ENCODE measurements around the gene CLOCK.

The CLOCK gene

GRCh38 chr4:55540271-55540670 lies 6.4 kb downstream of the CLOCK start:
- no peak for DNase-seq

- no peak for DNase-seq
Observed at GRCh38 chr4:55539658-55540057, 7.1 kb downstream of the CLOCK start.

GRCh38 chr4:55538531-55538930 lies 8.2 kb downstream of the CLOCK start:
- DNase-seq: no peak

GRCh38 chr4:55534306-55534705 lies 12.4 kb downstream of the CLOCK start:
- no peak for DNase-seq

- DNase-seq: no peak
Observed at GRCh38 chr4:55530691-55531090, 16.0 kb downstream of the CLOCK start.

GRCh38 chr4:55530167-55530566 lies 16.5 kb downstream of the CLOCK start:
- no peak for DNase-seq

GRCh38 chr4:55528491-55528890 lies 18.2 kb downstream of the CLOCK start:
- no peak for DNase-seq

GRCh38 chr4:55524844-55525571 lies 21.7 kb downstream of the CLOCK start:
- no peak for DNase-seq

- no peak for DNase-seq
Observed at GRCh38 chr4:55518442-55518841, 28.3 kb downstream of the CLOCK start.

- DNase-seq: no peak
Observed at GRCh38 chr4:55517526-55518229, 29.0 kb downstream of the CLOCK start.

GRCh38 chr4:55512922-55513571 lies 33.7 kb downstream of the CLOCK start:
- DNase-seq: no peak

- no peak for DNase-seq
Observed at GRCh38 chr4:55512077-55512476, 34.6 kb downstream of the CLOCK start.

- DNase-seq: no peak
Observed at GRCh38 chr4:55510685-55511084, 36.0 kb downstream of the CLOCK start.

- DNase-seq: no peak
Observed at GRCh38 chr4:55509266-55509665, 37.4 kb downstream of the CLOCK start.

GRCh38 chr4:55507612-55508011 lies 39.1 kb downstream of the CLOCK start:
- DNase-seq: no peak

- no peak for DNase-seq
Observed at GRCh38 chr4:55503169-55503568, 43.5 kb downstream of the CLOCK start.

GRCh38 chr4:55500072-55500471 lies 46.6 kb downstream of the CLOCK start:
- DNase-seq: no peak

- no peak for DNase-seq
Observed at GRCh38 chr4:55499495-55499894, 47.2 kb downstream of the CLOCK start.

- no peak for DNase-seq
Observed at GRCh38 chr4:55498051-55498450, 48.7 kb downstream of the CLOCK start.

GRCh38 chr4:55491486-55491885 lies 55.2 kb downstream of the CLOCK start:
- DNase-seq: no peak

GRCh38 chr4:55488716-55489115 lies 58.0 kb downstream of the CLOCK start:
- no peak for DNase-seq

- DNase-seq: no peak
Observed at GRCh38 chr4:55485821-55486220, 60.9 kb downstream of the CLOCK start.

- DNase-seq: no peak
Observed at GRCh38 chr4:55483315-55483714, 63.4 kb downstream of the CLOCK start.

All from CD4-positive, alpha-beta T cell treated with Interleukin-17A for 1 hour (primary cell).